Activated T-helper 1 cell treated with Interleukin-2 at 50 U/mL for 16 hours (primary cell): ENCODE results near the gene TCF23.
"Not testable (repeated sequence)": the region's sequence is repeated elsewhere in the genome, so short reads cannot be mapped to it uniquely, and the experiment has no call there.

Source experiments
- DNase-seq: peaks from one replicate; pipeline ENCODE4 v3.0.0-alpha.2; 2020; ENCODE audit warnings: low read depth

The TCF23 gene

GRCh38 chr2:27154488-27154887 is 5.7 kb downstream of the TCF23 start:
- no peak for DNase-seq

- DNase-seq, result no peak
Measured at GRCh38 chr2:27155069-27155520, 6.3 kb downstream of the TCF23 start.

GRCh38 chr2:27158468-27158867 is 9.7 kb downstream of the TCF23 start:
- no peak for DNase-seq

- DNase-seq, result no peak
Measured at GRCh38 chr2:27159271-27159670, 10.5 kb downstream of the TCF23 start.

GRCh38 chr2:27160191-27160590 is 11.4 kb downstream of the TCF23 start:
- no peak for DNase-seq

GRCh38 chr2:27162151-27163121 is 13.6 kb downstream of the TCF23 start:
- no peak for DNase-seq

DNA sequence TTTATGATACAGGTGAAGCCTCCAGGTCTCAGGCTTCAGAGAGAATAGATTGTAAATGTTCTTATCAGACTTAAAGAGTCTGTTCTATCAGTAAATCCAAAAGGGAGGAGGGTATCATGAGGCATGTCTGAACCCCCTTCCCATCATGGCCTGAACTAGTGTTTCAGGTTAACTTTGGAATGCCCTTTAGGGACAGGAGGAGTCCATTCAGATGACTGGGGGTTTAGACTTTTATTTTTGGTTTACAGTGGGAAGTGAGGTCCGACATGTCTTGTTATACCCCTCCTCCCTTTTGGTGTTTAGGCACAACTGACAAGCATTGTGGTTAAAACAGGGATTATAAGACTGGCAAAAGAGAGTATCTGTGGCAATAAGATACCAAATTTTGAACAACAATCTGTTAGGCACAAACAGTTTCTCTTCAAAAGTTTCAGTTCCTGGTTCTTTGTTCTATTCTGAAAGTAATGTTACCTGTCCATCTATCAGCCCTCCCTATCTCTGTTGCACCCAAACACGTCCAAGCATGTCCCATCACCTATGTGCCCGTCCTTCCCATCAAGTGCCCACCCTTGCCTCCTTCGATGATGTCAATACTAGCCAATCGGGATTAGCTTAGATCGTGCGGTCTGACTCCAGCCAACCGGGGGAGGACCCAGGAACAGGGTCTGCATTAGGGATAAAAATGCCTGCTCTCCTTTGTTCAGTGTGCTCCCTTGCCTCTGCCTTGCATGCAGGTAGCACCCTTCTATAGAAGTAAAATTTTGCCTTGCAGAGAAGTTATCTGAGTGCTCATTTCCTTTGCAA is 16.4 kb downstream of the TCF23 start:
- DNase-seq, result no peak

GRCh38 chr2:27170581-27171337 is 22.0 kb downstream of the TCF23 start:
- no peak for DNase-seq

GRCh38 chr2:27171351-27171848 is 22.6 kb downstream of the TCF23 start:
- no peak for DNase-seq

- no peak for DNase-seq
Measured at GRCh38 chr2:27174638-27175037, 25.8 kb downstream of the TCF23 start.

DNA sequence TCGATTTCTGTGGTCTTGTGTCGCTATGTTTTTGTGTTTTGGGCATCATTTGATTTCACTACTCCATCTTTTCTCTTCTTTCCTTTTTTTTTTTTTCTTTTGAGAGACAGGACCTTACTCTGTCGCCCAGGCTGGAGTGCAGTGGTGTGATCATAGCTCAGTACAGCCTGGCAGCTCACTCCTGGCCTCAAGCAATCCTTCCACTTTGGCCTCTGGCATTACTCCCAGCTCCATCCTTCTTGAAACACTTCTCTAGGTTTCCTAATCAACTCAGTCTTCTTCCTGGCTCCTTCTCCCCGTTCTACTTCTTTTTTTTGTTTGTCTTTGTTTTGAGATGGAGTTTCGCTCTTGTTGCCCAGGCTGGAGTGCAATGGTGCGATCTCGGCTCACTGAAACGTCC is 26.5 kb downstream of the TCF23 start:
- no peak for DNase-seq

DNA sequence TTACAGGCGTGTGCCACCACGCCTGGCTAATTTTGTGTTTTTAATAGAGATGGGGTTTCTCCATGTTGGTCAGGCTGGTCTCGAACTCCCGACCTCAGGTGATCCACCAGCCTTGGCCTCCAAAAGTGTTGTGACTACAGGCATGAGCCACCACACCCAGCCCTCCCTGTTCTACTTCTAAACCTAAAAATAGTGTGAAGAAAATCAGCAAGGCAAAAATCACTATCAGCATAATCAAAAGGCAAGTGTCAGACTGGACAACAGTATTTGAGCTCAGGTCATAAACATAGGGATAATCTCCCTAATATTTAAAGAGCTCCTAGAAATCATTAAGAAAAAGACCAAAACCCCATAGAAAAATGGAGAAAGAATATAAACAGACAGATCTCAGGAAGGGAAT is 27.0 kb downstream of the TCF23 start:
- not testable (repeated sequence) for DNase-seq

DNA sequence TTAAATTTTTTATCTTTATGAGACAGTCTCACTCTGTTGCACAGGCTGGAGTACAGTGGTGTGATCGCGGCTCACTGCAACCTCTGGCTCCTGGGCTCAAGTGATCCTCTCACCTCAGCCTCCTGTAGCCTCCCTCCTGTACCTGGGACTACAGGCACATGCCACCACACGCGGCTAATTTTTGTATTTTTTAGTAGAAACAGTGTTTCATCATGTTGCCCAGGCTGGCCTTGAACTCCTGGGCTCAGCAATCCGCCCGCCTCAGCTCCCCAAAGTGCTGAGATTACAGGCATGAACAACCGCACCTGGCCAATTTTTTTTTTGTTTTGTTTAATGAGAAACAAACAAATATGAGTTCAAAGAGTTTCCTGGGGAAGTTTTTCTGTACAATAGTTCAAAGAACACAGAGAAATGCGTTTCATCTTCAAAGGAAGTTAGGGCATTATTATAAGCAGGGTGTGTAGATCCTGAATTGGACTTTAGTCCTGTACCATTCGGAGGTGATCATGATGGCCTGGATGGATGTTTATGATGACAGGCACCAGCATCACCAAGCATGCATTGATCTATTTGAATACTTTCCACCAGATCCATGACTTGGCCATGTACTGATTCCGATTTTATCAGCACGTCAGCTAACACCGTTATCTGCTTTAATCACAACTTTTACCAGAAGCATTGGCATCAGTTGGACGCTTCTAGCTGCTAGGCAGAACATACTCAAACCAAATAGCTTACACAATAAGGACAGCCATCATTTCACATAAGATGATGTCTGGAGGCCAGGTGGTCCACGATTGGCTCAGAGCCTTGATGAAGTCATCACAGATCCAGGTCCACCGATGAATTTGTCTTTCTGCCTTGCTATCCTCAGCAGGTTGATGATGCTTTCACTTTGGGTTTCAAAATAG is 28.9 kb downstream of the TCF23 start:
- no peak for DNase-seq

- DNase-seq, result no peak
Measured at GRCh38 chr2:27178469-27178868, 29.7 kb downstream of the TCF23 start.

DNA sequence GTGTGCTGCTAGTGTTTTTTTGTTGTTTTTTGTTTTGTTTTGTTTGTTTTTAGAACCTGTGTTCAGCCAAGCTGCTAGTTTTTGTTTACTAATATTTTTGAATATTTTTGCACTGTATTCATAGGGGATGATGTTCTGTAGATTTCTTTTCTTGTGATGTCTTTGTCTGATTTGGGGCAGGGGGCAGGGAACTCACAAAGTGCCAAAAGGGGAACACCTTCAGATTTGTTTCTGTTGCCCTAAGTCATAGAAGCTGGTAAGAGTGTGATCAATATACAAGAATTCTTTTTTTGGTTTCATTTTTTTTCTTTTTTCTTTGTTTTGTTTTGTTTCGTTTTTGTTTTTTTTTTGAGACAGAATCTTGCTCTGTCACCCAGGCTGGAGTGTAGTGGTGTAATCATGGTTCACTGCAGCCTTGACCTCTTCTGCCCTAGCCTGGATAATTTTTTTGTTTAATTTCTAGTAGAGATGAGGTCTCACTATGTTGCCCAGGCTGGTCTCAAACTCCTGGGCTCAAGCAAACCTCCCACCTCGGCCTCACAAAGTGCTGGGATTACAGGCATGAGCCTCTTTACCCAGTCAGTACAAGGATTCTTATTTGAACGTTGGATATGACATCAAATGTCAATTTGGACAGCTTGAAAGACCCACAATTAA is 30.7 kb downstream of the TCF23 start:
- no peak for DNase-seq

DNA sequence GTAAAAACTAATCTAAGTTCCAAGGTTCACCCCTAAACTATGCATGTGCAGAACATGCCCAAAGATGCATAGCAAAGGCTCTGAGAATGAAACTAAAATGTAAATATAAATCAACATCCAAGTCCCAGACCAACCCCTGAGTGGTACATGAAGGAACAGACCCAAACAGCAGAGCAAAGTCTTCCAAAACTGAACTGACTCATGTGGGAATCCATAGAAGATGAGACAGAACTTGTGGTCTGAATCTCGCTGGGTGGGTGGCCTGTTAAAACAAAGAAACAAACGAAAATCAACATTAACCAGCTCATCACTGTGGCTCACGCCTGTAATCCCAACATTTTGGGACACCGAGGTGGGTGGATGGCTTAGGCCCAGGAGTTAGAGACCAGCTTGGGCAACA is 33.5 kb downstream of the TCF23 start:
- DNase-seq, result no peak

- DNase-seq, result no peak
Measured at GRCh38 chr2:27184115-27184514, 35.3 kb downstream of the TCF23 start.

- no peak for DNase-seq
Measured at GRCh38 chr2:27185331-27186026, 36.7 kb downstream of the TCF23 start.

DNA sequence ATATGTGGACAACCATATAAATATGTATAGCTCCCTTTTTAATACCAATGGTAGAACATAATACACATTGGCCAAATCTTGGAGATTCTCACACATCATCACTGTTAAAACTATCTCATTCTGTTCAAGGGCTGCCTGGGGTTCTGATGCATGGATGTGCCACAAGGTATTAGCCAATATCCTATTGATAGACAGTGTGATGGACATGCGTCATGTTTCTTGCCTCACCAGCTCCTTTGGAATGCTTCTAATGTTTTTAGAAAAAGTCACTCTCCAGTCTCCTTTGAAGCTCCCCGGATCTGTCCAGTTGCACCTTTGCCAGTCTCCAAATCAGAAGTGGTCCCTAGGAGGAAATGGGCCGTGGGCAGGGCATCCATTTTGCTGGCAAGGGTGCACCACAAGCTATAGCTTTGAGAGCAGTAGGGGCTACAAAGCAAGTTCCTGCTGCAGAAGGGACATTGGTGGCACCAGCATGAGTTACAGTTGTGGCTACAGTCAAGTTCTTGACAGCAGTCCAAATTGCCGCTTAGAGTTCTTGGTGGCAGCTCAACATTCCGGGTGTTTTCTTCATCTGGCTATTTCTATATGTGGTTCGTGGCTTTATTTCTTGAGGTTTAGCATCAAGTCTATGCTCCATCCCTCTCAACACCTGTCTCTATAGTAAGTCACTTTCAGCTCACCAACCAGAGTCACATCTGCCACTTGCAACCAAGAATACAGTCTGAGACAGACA is 38.0 kb downstream of the TCF23 start:
- DNase-seq, result no peak
